NB4 (cell line): ENCODE data around the gene CFD.

ENCODE experiments used
- MYC ChIP-seq: IDR thresholded peaks from 2 replicates; pipeline ENCODE4 v1.6.1; 2011; ENCODE audit warnings: low read depth, low read length
- POLR2A ChIP-seq: IDR thresholded peaks from 2 replicates; pipeline ENCODE4 v1.6.1; 2011; ENCODE audit warnings: mild to moderate bottlenecking; ENCODE audit not compliant: insufficient read length; ENCODE audit errors: extremely low read depth
- TF ChIP-seq, protein P1 (sequence below): IDR thresholded peaks from one replicate; pipeline ENCODE4 v1.5.1; 2012; ENCODE audit warnings: low read depth, low read length

DNA sequence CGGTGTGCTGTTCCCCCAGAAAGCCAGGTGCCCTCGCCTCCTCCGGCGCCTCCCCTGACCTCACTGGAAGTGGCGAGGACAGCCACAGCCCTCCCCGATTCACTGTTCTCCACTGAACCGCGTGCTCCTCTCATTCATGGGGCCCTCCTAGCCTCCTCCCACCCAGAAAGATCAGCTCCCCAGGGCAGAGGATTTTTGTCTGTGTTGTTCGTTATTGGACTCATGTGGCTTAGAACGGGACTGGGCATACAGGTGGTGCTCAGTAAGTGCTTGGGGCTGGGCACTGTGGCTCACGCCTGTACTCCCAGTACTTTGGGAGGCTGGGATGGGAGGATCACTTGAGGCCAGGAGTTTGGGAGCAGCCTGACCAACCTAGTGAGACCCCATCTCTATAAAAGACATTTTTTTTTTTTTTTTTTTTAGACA lies 14.9 kb upstream of the CFD start:
- TF ChIP-seq, protein P1, sequence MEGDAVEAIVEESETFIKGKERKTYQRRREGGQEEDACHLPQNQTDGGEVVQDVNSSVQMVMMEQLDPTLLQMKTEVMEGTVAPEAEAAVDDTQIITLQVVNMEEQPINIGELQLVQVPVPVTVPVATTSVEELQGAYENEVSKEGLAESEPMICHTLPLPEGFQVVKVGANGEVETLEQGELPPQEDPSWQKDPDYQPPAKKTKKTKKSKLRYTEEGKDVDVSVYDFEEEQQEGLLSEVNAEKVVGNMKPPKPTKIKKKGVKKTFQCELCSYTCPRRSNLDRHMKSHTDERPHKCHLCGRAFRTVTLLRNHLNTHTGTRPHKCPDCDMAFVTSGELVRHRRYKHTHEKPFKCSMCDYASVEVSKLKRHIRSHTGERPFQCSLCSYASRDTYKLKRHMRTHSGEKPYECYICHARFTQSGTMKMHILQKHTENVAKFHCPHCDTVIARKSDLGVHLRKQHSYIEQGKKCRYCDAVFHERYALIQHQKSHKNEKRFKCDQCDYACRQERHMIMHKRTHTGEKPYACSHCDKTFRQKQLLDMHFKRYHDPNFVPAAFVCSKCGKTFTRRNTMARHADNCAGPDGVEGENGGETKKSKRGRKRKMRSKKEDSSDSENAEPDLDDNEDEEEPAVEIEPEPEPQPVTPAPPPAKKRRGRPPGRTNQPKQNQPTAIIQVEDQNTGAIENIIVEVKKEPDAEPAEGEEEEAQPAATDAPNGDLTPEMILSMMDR, result no peak
- TF ChIP-seq MYC (no peak), POLR2A (no peak)
